HepG2 (cell line): Measurements from ENCODE around the gene SPAG9. TPM values are rescaled to one million over a fixed set of nuclear protein-coding genes. Genes with fewer than 3 reads are reported as not detected.

Experiments used
- ATF1 ChIP-seq: IDR thresholded peaks from 2 replicates; pipeline ENCODE4 v1.6.1; 2016; ENCODE audit warnings: mild to moderate bottlenecking, control low read depth
- BCL3 ChIP-seq: sonication (generic); formaldehyde crosslinking; IDR thresholded peaks from 2 replicates; pipeline ENCODE4 v1.5.1; 2020; ENCODE audit warnings: mild to moderate bottlenecking, missing genetic modification reagents, moderate library complexity
- CCAR2 ChIP-seq: fragments of 200-400 bp; formaldehyde crosslinking; optimal IDR thresholded peaks from 2 replicates; pipeline ENCODE3; 2018; ENCODE audit warnings: low read depth, mild to moderate bottlenecking, low read length, moderate library complexity
- CCDC6 ChIP-seq: sonication (generic); formaldehyde crosslinking; IDR thresholded peaks from 2 replicates; pipeline ENCODE4 v1.8.1; 2022; ENCODE audit warnings: mild to moderate bottlenecking, missing genetic modification reagents, moderate library complexity
- FOXA1 ChIP-seq, 2 experiments: fragments of 450-650 bp in 1 of 2; sonication (generic) in 1 of 2; formaldehyde crosslinking in 1 of 2; IDR thresholded peaks; 2 replicates each; pipeline versions ENCODE4 v1.4.0 to v1.6.1; 2016 to 2020; ENCODE audit warnings: missing genetic modification reagents in 1 of 2
- GABPB1 ChIP-seq: IDR thresholded peaks from 2 replicates; pipeline ENCODE4 v1.6.1; 2016; ENCODE audit warnings: mild to moderate bottlenecking, missing genetic modification reagents, moderate library complexity, missing compliant biosample characterization
- KLF11 ChIP-seq: IDR thresholded peaks from 2 replicates; pipeline ENCODE4 v1.6.1; 2016; ENCODE audit warnings: missing compliant biosample characterization
- MBD4 ChIP-seq: IDR thresholded peaks from 2 replicates; pipeline ENCODE4 v1.6.1; 2012; ENCODE audit warnings: low read length, inconsistent platforms, borderline replicate concordance
- NFATC3 ChIP-seq: sonication (generic); formaldehyde crosslinking; IDR thresholded peaks from 2 replicates; pipeline ENCODE4 v1.5.1; 2020; ENCODE audit warnings: mild to moderate bottlenecking, missing genetic modification reagents
- NFKBIZ ChIP-seq: IDR thresholded peaks from 2 replicates; pipeline ENCODE4 v1.6.1; 2018; ENCODE audit warnings: missing genetic modification reagents, missing compliant biosample characterization
- SNAI1 ChIP-seq: sonication (generic); formaldehyde crosslinking; IDR thresholded peaks from 2 replicates; pipeline ENCODE4 v1.5.0; 2020; ENCODE audit warnings: mild to moderate bottlenecking, missing genetic modification reagents, borderline replicate concordance
- SP1 ChIP-seq, 2 experiments: fragments of 450-650 bp in 1 of 2; sonication (generic) in 1 of 2; formaldehyde crosslinking in 1 of 2; IDR thresholded peaks; 2 replicates each; pipeline versions ENCODE4 v1.4.0 to v1.6.1; 2016 to 2020; ENCODE audit warnings: missing genetic modification reagents in 1 of 2
- SRY ChIP-seq: sonication (generic); formaldehyde crosslinking; IDR thresholded peaks from 2 replicates; pipeline ENCODE4 v1.8.0; 2022; ENCODE audit warnings: mild to moderate bottlenecking, missing genetic modification reagents
- ZFP90 ChIP-seq: sonication (generic); formaldehyde crosslinking; IDR thresholded peaks from 2 replicates; pipeline ENCODE4 v1.8.0; 2022; ENCODE audit warnings: missing genetic modification reagents, mild to moderate bottlenecking, inconsistent platforms, borderline replicate concordance
- ZNF407 ChIP-seq: sonication (generic); formaldehyde crosslinking; IDR thresholded peaks from one replicate; pipeline ENCODE4 v1.5.1; 2020; ENCODE audit warnings: mild to moderate bottlenecking, missing genetic modification reagents; ENCODE audit errors: not compliant biosample characterization
- ZNF552 ChIP-seq: sonication (generic); formaldehyde crosslinking; IDR thresholded peaks from 2 replicates; pipeline ENCODE4 v1.9.0; 2022; ENCODE audit warnings: missing genetic modification reagents, mild to moderate bottlenecking, borderline replicate concordance
- ZNF629 ChIP-seq: sonication (generic); formaldehyde crosslinking; conservative IDR thresholded peaks from 2 replicates; pipeline ENCODE4 v1.5.0; 2020; ENCODE audit warnings: missing genetic modification reagents
- ZNF768 ChIP-seq: sonication (generic); formaldehyde crosslinking; IDR thresholded peaks from 2 replicates; pipeline ENCODE4 v1.4.0; 2020; ENCODE audit warnings: missing genetic modification reagents
- ZNF788 ChIP-seq: sonication (generic); formaldehyde crosslinking; IDR thresholded peaks from 2 replicates; pipeline ENCODE4 v1.5.0; 2020; ENCODE audit warnings: mild to moderate bottlenecking, missing genetic modification reagents, borderline replicate concordance
- ZSCAN30 ChIP-seq: sonication (generic); formaldehyde crosslinking; IDR thresholded peaks from 2 replicates; pipeline ENCODE4 v1.5.0; 2020; ENCODE audit warnings: mild to moderate bottlenecking, missing genetic modification reagents
- polyA plus RNA-seq, 8 experiments: library from polyadenylated mRNA; depleted of rRNA in 3 of 8; stranded (reverse) in 7 of 8; unstranded in 1 of 8; fragments of >200 nt; fragmentation: Illumina TruSeq in 4 of 8; extraction: Trizol in 4 of 8; gene quantifications; 2 replicates each; pipeline versions ENCODE4 v1.2.1 to v1.2.3, GENCODE V29; 2011 to 2016; ENCODE audit warnings: low read depth in 4 of 8, missing spikeins in 1 of 8, mixed read lengths in 1 of 8; ENCODE audit not compliant: insufficient read depth in 1 of 8
- total RNA-seq, 5 experiments: library from RNA; depleted of rRNA; stranded (reverse); fragments of >200 nt; fragmentation: Illumina TruSeq; extraction: Trizol; gene quantifications; 2 replicates each; pipeline ENCODE4 v1.2.3, GENCODE V29; 2016; ENCODE audit warnings: low read depth in 1 of 5

The SPAG9 gene
- total and polyA plus RNA-seq, 2 of the 13 experiments (the other 11 are each of a cell fraction or from before 2014, with no cell fraction given), result 43.2 to 78.6 TPM

GRCh38 chr17:51166987-51167931, 46.6 kb upstream of the SPAG9 start (continued):
- TF ChIP-seq NFKBIZ, result no peak
- no peak for TF ChIP-seq ZNF788 (CRISPR knock-in tag)
- no peak for TF ChIP-seq KLF11 (CRISPR knock-in tag)
- no peak for TF ChIP-seq ZNF768
- no peak for TF ChIP-seq SP1 (IDR thresholded peaks at IDR 0.05)
- TF ChIP-seq SP1 (CRISPR knock-in tag; IDR thresholded peaks at IDR 0.05), result no peak
- no peak for TF ChIP-seq FOXA1 (IDR thresholded peaks at IDR 0.05)
- no peak for TF ChIP-seq FOXA1 (CRISPR knock-in tag; IDR thresholded peaks at IDR 0.05)
- no peak for TF ChIP-seq BCL3 (CRISPR knock-in tag)
- TF ChIP-seq CCDC6 (CRISPR knock-in tag), result no peak; the same call in none of the 2 replicates
- peak; percentile 4; the same call in 1 of the 2 replicates for TF ChIP-seq GABPB1 (CRISPR knock-in tag)
- peak; percentile 65 for TF ChIP-seq CCAR2
- peak; percentile 35; the same call in 1 of the 2 replicates for TF ChIP-seq ZNF552 (CRISPR knock-in tag)
- 0 out of 2 replicates have a peak, but pooled peaks have one; percentile 42 for TF ChIP-seq SNAI1 (CRISPR knock-in tag)
- TF ChIP-seq ZFP90 (CRISPR knock-in tag), result 0 out of 2 replicates have a peak, but pooled peaks have one; percentile 5
- no peak for TF ChIP-seq ATF1 (CRISPR knock-in tag)
- 0 out of 2 replicates have a peak, but pooled peaks have one; percentile 75 for TF ChIP-seq ZSCAN30 (CRISPR knock-in tag)
- no peak for TF ChIP-seq ZNF407 (CRISPR knock-in tag)
- TF ChIP-seq MBD4, result no peak
- TF ChIP-seq ZNF629, result no peak
- no peak for TF ChIP-seq NFATC3 (CRISPR knock-in tag)
- no peak for TF ChIP-seq SRY (CRISPR knock-in tag)
